ENCODE measurements around the gene GSK3A.

GSK3A gene

GRCh38 chr19:42270346-42271044 is 28.1 kb upstream of the GSK3A start:
- Histone ChIP-seq H3K79me2 (ENCODE audit: insufficient read depth, low read length) (peaks cover 33% of the 10 kb centered on the region), H3K4me1 (ENCODE audit: insufficient read depth, low read length, poor library complexity, severe bottlenecking) (peaks cover 21% of the 10 kb centered on the region), H3K9me3 (ENCODE audit: insufficient read depth, low read depth, low read length) (no peaks in the 10 kb centered on the region), H3F3A (ENCODE audit: low read depth) (no peaks in the 10 kb centered on the region), H3K9ac (ENCODE audit: low read depth, low read length, poor library complexity, severe bottlenecking) (peak overlapping the region; percentile 89), H3K27me3 (ENCODE audit: insufficient read depth, low read length, poor library complexity, severe bottlenecking) (no peaks in the 10 kb centered on the region), H3K4me3 (ENCODE audit: low read length, poor library complexity, severe bottlenecking) (peak overlapping the region; percentile 83), H4K20me1 (ENCODE audit: insufficient read depth, low read length, poor library complexity, severe bottlenecking) (no peaks in the 10 kb centered on the region), H3K36me3 (ENCODE audit: insufficient read depth, low read length) (0 out of 2 replicates have a peak, but pooled peaks cover 3% of the 10 kb centered on the region), H2AFZ (ENCODE audit: low read length) (no peak overlapping the region), H3K9me2 (replicated peaks; ENCODE audit: low read depth, low read length) (no peaks in the 10 kb centered on the region), H3K4me2 (ENCODE audit: low read depth, low read length, poor library complexity, severe bottlenecking) (peak overlapping the region; percentile 100)
- no peak for TF ChIP-seq CTCF (conservative IDR thresholded peaks at IDR 0.05; ENCODE audit: low read length)
- no peak for TF ChIP-seq EZH2phosphoT487 (IDR thresholded peaks at IDR 0.05; ENCODE audit: borderline replicate concordance)

GRCh38 chr19:42269478-42270345 is 27.3 kb upstream of the GSK3A start:
- no peaks in the 10 kb centered on the region for H3K27me3 ChIP-seq (ENCODE audit: insufficient read depth, low read length, poor library complexity, severe bottlenecking)
- H3K4me1 ChIP-seq (ENCODE audit: insufficient read depth, low read length, poor library complexity, severe bottlenecking): peaks cover 21% of the 10 kb centered on the region
- peak overlapping the region; percentile 89 for H3K9ac ChIP-seq (ENCODE audit: low read depth, low read length, poor library complexity, severe bottlenecking)
- no peaks in the 10 kb centered on the region for H3K9me3 ChIP-seq (ENCODE audit: insufficient read depth, low read depth, low read length)
- H3K4me2 ChIP-seq (ENCODE audit: low read depth, low read length, poor library complexity, severe bottlenecking): peak overlapping the region; percentile 100
- H4K20me1 ChIP-seq (ENCODE audit: insufficient read depth, low read length, poor library complexity, severe bottlenecking): no peaks in the 10 kb centered on the region
- no peaks in the 10 kb centered on the region for H3K9me2 ChIP-seq (replicated peaks; ENCODE audit: low read depth, low read length)
- no peaks in the 10 kb centered on the region for H3F3A ChIP-seq (ENCODE audit: low read depth)
- 0 out of 2 replicates have a peak, but pooled peaks cover 3% of the 10 kb centered on the region for H3K36me3 ChIP-seq (ENCODE audit: insufficient read depth, low read length)
- TF ChIP-seq EZH2phosphoT487 (IDR thresholded peaks at IDR 0.05; ENCODE audit: borderline replicate concordance) (no peak), CTCF (conservative IDR thresholded peaks at IDR 0.05; ENCODE audit: low read length) (no peak)
- H3K4me3 ChIP-seq (ENCODE audit: low read length, poor library complexity, severe bottlenecking): peak overlapping the region; percentile 83
- H3K79me2 ChIP-seq (ENCODE audit: insufficient read depth, low read length): peaks cover 33% of the 10 kb centered on the region
- no peak overlapping the region for H2AFZ ChIP-seq (ENCODE audit: low read length)

GRCh38 chr19:42268704-42269477 is 26.5 kb upstream of the GSK3A start, which contains the start of gene CIC:
TSS of gene CIC (plus strand) at chr19:42269252. CDS start at chr19:42271784, 2,532 bp downstream.
- Histone ChIP-seq H3F3A (ENCODE audit: low read depth) (no peaks in the 10 kb centered on the region), H3K4me1 (ENCODE audit: insufficient read depth, low read length, poor library complexity, severe bottlenecking) (peaks cover 21% of the 10 kb centered on the region), H3K4me2 (ENCODE audit: low read depth, low read length, poor library complexity, severe bottlenecking) (peak within 1 kb of the TSS; percentile 100), H3K36me3 (ENCODE audit: insufficient read depth, low read length) (no peaks in the 10 kb centered on the region), H4K20me1 (ENCODE audit: insufficient read depth, low read length, poor library complexity, severe bottlenecking) (no peaks in the 10 kb centered on the region), H3K9me3 (ENCODE audit: insufficient read depth, low read depth, low read length) (no peaks in the 10 kb centered on the region), H3K9ac (ENCODE audit: low read depth, low read length, poor library complexity, severe bottlenecking) (peak within 1 kb of the TSS; percentile 89), H3K79me2 (ENCODE audit: insufficient read depth, low read length) (peaks cover 33% of the 10 kb centered on the region), H2AFZ (ENCODE audit: low read length) (peak within 1 kb of the TSS; percentile 96), H3K4me3 (ENCODE audit: low read length, poor library complexity, severe bottlenecking) (peak within 1 kb of the TSS; percentile 83), H3K27me3 (ENCODE audit: insufficient read depth, low read length, poor library complexity, severe bottlenecking) (no peaks in the 10 kb centered on the region), H3K9me2 (replicated peaks; ENCODE audit: low read depth, low read length) (no peaks in the 10 kb centered on the region)
- no peak for TF ChIP-seq CTCF (conservative IDR thresholded peaks at IDR 0.05; ENCODE audit: low read length)
